Stimulated activated CD8-positive, alpha-beta memory T cell treated with anti-CD3 and anti-CD28 coated beads, Interleukin-15, amount 100 ng/mL, for 1 hour (primary cell): Measurements from ENCODE around the gene CASK.

Experiments used
- DNase-seq: peaks from one replicate; pipeline ENCODE4 v3.0.0-alpha.2; 2020; ENCODE audit warnings: low read depth

Gene CASK

GRCh38 chrX:41559235-41560052, 363.9 kb downstream of the CASK start:
- no peak for DNase-seq

GRCh38 chrX:41558531-41558930, 364.8 kb downstream of the CASK start:
- DNase-seq = no peak

- DNase-seq = no peak
Measured at GRCh38 chrX:41556958-41557357, 366.4 kb downstream of the CASK start.

GRCh38 chrX:41553688-41554087, 369.7 kb downstream of the CASK start:
- no peak for DNase-seq

DNA sequence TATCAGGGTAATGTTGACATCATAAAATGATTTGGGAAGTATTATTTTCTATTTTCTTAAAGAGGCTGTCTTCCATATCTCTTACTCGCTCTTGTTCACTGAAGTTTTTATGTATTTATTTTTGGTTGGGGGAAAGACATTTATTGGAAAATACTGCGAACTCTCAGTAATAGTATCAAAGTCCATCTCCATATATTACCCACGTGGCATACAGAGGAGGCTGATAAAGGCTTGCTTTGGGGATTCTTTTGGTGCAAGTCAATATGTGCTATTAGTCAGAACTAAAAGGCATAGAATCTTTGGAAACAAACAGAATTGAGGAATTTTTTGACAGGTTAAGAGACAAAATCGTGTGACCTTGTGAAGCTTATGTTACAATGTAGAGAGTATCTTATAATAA, 374.9 kb downstream of the CASK start:
- DNase-seq = no peak

DNA sequence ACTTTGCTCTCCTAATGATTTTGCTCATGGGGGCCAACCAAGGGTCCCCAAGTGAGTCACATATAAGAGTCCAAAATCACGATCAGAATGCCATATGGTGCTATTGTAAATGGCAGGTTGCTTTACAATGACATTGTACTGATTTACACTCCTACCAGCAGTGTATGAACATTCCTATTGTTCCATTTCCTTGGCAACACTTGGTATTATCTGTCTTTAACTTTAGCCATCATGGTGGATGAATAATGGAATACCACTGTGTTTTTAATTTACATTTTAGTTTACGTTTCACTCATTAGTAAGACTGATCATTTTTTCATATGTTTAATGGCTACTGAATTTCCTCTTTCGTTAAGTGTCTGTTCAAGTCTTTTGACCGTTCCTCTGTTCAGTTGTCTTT, 379.7 kb downstream of the CASK start:
- no peak for DNase-seq

DNA sequence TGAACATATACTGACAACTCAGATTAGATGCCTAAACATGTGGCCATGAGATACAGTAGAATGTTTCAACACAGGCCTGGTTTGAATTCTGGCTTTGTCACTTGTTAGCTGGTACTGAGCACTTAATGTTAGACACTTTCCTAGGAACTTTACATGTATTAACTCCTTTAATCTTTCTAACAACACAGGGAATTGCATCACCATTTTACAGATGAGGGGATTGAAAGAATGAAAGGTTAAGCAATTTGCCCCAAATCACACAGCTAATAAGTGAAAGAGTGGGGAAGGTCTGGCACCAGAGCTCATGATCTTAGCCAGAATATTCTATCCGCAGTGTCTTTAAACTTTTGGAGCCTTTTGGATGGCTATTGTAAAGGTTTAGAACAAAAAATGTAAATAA, 380.3 kb downstream of the CASK start:
- DNase-seq = no peak

GRCh38 chrX:41542536-41542935, 380.8 kb downstream of the CASK start:
- DNase-seq = no peak

DNA sequence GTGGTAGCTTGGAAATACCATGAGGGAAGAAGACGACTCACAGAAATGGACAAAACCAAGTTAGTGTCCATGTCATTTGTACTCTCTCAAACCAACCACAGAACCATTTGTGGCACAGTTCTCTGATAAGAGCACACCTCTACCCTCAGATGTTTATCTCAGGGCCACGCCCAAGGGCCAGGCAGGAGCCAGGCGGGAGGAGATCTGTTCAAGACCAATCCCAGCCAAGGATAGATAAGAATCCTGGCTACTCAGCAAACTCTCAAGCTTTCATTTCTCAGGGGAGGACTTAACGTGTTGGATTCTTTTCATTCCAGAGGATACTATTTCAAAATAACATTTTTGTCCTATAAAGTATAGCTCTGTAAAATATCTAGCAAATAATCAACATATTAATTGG, 381.2 kb downstream of the CASK start:
- DNase-seq = no peak

GRCh38 chrX:41541386-41541785, 382.0 kb downstream of the CASK start:
- DNase-seq = no peak

DNA sequence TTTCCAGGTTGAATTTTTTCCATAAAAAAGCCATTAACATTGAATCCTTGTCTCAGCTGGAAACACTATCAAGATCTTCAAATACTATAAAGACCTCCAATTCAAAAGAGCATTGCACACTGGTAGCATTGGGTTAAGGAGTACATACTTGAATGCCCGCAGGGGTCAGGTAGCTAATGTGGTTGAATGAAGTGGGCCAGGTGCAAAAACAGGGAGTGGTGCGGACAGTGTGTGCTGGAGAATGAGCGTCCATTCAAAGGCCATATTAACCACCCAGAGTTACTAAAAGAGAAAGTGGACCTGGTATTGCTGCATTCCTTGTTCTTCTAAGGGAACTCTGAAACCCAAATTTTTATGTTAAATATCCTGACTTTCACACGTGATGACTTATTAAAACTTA, 384.6 kb downstream of the CASK start:
- DNase-seq = no peak

DNA sequence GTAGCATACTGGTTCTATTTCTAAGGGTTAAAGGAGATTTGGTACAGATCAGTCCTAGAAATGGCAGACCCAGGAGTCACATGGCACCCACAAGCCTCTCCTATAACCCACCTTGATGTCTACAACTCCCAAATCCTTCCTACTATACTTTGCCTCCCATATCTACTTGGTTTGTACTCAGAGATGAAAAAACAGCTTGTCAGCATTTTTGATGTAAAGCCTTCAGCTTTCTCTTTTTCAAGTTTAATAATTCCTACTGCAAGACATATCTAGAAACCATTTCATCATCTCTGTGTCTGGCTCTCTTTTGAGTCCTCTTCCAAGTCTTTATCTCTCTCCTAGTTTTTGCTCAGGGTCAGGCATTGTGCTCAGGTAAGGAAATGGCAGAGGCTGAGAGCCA, 393.3 kb downstream of the CASK start:
- no peak for DNase-seq

DNA sequence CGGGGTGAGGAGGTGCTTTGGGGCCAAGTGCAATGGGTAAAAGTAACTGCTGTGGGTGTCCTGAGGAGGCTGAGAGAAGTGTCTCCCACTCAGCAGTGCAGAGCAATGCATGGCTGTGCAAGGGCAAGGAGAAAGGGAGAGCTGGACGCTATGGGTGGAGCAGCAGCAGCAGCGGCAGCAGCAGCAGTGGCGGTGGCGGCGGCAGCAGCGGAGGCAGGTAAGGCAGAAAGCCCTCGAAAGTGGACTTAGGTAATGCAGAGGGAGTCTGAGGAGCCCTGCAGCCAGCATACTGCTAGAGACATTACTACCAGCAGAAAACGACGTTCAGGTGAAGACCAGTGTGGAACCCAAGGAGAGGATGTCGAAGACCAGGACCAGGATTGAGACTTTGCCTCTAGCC, 394.1 kb downstream of the CASK start:
- no peak for DNase-seq

DNA sequence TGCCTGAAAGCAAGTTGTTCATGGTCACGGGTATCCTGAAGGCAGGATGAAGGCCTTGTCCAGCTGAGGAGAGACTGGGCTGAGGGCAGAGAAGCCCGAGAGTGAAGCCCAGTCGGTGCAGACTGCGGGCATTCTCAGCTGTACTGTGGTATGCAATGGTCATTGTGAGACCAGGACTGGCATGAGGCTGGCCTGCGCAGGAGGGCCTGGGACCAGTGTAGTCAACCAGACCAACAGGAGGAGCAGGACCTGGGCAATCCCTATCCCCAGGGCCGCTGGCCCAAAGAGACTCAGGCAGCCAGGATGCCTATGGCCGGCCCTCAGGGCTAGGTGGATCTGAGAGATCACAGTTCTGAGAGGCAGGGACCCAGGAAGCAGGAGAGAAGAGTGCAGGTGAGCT, 394.6 kb downstream of the CASK start:
- DNase-seq = no peak

DNA sequence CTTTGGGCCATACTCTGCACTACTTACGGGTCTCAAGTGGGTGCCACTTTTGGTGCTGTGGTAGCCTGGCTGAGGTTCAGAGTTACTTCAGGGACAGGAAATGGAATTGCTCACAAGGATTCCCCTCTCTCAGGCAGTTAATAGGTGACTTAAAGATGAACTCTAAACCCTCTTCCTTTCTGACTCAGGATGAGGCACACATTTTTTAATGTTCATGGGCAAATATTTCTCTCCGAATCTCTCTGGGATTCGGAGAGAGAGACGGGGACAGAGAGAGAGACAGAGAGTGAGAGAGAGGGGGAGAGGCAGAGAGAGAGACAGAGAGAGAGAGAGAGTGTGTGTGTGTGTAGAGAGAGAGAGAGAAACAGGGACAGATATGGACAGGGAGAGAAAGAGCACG, 396.4 kb downstream of the CASK start:
- no peak for DNase-seq

GRCh38 chrX:41526271-41526670, 397.1 kb downstream of the CASK start:
- no peak for DNase-seq

DNA sequence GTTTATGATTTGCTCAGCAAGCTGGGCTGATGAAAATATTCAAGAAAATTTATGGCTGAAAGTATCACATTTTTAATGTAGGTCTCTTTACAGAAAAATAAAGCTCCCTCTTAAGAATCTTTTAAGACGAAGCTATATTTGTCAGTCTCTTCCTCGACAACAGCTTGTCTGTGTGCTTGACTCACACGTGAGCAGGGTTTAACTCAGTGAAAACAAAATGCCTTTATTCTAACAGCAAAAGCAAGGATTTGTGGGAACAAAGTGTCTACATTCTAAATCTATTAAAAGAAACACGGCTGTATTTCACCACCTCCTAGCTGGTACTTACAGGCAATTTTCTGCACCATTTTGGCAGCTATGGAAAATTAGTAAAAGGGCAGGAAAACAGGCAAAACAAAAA, 400.7 kb downstream of the CASK start:
- no peak for DNase-seq

- no peak for DNase-seq
Measured at GRCh38 chrX:41522081-41522480, 401.3 kb downstream of the CASK start.

GRCh38 chrX:41519468-41519867, 403.9 kb downstream of the CASK start:
- DNase-seq = no peak

- no peak for DNase-seq
Measured at GRCh38 chrX:41518841-41519220, 404.5 kb downstream of the CASK start.

DNA sequence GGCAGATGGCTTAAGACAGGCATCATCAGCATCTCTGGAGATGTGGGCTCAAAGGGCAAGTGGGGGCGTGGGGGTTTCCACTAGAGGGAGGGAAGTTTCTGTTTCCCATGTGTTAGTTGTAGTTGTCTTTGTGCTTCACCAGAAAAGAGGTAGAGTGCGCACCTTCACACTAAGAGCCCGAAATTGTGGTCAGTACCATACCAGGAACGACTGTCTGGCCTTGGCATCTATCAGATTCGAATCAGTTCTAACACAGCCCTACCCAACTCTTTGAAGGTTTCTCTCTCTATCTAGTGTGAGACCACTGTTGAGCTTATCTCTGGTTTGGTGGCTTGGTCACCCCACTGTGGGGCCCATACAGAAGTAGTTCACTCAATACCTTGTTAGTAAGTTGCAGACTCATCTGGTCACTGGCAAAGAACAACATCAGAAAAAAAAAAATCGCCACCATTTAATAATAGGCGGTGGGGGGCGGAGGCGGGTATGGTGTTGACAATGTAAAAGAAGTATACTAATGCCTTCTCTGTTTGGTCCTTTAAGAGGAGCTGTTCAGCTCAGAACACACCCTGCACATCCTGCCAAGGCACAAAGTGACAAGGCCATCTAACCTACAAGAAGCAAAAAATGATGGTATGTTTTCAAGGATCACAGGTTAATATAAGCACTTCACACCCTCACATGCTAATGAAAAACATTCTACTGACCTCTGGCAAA, 405.1 kb downstream of the CASK start:
- no peak for DNase-seq

GRCh38 chrX:41516999-41517765, 406.2 kb downstream of the CASK start:
- no peak for DNase-seq

DNA sequence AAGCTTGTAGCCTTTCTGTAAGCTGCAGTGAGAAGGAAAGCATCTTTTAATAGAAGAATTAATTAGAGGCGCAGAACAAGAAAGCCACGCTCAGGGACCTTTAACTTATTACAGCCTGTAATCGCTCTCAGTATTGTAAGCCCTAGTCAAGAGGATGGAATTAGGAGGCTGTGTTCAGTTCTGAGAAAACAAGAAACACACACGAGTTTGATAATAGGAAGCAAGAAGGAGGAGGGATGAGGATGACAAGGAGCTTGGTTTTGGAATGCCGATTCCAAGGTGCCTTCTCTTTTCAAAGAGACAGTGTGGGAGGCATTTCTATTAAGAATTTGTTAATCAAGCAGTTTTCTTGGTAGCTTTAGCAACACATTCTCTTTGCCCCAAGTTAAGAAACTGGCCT, 406.9 kb downstream of the CASK start:
- DNase-seq = no peak
